Measurements from ENCODE around the gene IRF4.

IRF4 gene

GRCh38 chr6:358432-358831 is 33.1 kb upstream of the IRF4 start:
- no peaks in the 10 kb centered on the region for H3K36me3 ChIP-seq (ENCODE audit: control insufficient read depth in 4 of 4, insufficient read depth in 4 of 4, low read length in 3 of 4)
- H3K27me3 ChIP-seq (replicated peaks in 2 of 5; ENCODE audit: control insufficient read depth in 4 of 5, insufficient read depth in 5 of 5, low read length in 4 of 5): no peaks in the 10 kb centered on the region
- ChIA-PET POLR2A (no interaction called here), CTCF (interaction anchor here (0.6 to 1.1 kb wide), 2 partner anchors 11 to 171 kb away, joined by 3 read pairs; no protein-coding TSS in a partner anchor)
- no peak for DNase-seq
- 93% methylated on average over 4 of the region's 4 CpGs for WGBS (ENCODE audit: insufficient coverage)
- H3K4me1 ChIP-seq (ENCODE audit: control extremely low read depth in 1 of 4, control insufficient read depth in 4 of 4, insufficient read depth in 4 of 4, low read length in 3 of 4): peaks cover 0 to 10% (median 0%) of the 10 kb centered on the region in 4 experiments
- no peak overlapping the region for H3K27ac ChIP-seq (ENCODE audit: insufficient read depth in 1 of 2, low read depth in 1 of 2, low read length in 2 of 2, poor library complexity in 1 of 2, severe bottlenecking in 2 of 2)
- peaks cover 0 to 5% (median 0%) of the 10 kb centered on the region in 5 experiments for H3K9me3 ChIP-seq (ENCODE audit: control extremely low read depth in 1 of 5, control insufficient read depth in 4 of 5, insufficient read depth in 2 of 5, low read depth in 1 of 5, low read length in 4 of 5)
- no peak overlapping the region for H3K4me3 ChIP-seq (ENCODE audit: control insufficient read depth in 1 of 7, extremely low read depth in 1 of 7, insufficient read depth in 4 of 7, low read depth in 2 of 7, low read length in 6 of 7)

GRCh38 chr6:358847-359246 is 32.7 kb upstream of the IRF4 start:
- 94% methylated on average over 8 of the region's 8 CpGs for WGBS (ENCODE audit: insufficient coverage)
- POLR2A ChIA-PET: no interaction called here
- peaks cover 0 to 7% (median 3%) of the 10 kb centered on the region in 5 experiments for H3K9me3 ChIP-seq (ENCODE audit: control extremely low read depth in 1 of 5, control insufficient read depth in 4 of 5, insufficient read depth in 2 of 5, low read depth in 1 of 5, low read length in 4 of 5)
- H3K4me3 ChIP-seq (ENCODE audit: control insufficient read depth in 1 of 7, extremely low read depth in 1 of 7, insufficient read depth in 4 of 7, low read depth in 2 of 7, low read length in 6 of 7): no peak overlapping the region
- no peak overlapping the region for H3K27ac ChIP-seq (ENCODE audit: insufficient read depth in 1 of 2, low read depth in 1 of 2, low read length in 2 of 2, poor library complexity in 1 of 2, severe bottlenecking in 2 of 2)
- H3K4me1 ChIP-seq (ENCODE audit: control extremely low read depth in 1 of 4, control insufficient read depth in 4 of 4, insufficient read depth in 4 of 4, low read length in 3 of 4): peaks cover 0 to 10% (median 0%) of the 10 kb centered on the region in 4 experiments
- no peak for DNase-seq
- H3K27me3 ChIP-seq (replicated peaks in 2 of 5; ENCODE audit: control insufficient read depth in 4 of 5, insufficient read depth in 5 of 5, low read length in 4 of 5): no peaks in the 10 kb centered on the region
- CTCF ChIA-PET: interaction anchor here (1.1 kb wide), 1 partner anchor 10 kb away, joined by 3 read pairs; no protein-coding TSS in a partner anchor
- no peaks in the 10 kb centered on the region for H3K36me3 ChIP-seq (ENCODE audit: control insufficient read depth in 4 of 4, insufficient read depth in 4 of 4, low read length in 3 of 4)

DNA sequence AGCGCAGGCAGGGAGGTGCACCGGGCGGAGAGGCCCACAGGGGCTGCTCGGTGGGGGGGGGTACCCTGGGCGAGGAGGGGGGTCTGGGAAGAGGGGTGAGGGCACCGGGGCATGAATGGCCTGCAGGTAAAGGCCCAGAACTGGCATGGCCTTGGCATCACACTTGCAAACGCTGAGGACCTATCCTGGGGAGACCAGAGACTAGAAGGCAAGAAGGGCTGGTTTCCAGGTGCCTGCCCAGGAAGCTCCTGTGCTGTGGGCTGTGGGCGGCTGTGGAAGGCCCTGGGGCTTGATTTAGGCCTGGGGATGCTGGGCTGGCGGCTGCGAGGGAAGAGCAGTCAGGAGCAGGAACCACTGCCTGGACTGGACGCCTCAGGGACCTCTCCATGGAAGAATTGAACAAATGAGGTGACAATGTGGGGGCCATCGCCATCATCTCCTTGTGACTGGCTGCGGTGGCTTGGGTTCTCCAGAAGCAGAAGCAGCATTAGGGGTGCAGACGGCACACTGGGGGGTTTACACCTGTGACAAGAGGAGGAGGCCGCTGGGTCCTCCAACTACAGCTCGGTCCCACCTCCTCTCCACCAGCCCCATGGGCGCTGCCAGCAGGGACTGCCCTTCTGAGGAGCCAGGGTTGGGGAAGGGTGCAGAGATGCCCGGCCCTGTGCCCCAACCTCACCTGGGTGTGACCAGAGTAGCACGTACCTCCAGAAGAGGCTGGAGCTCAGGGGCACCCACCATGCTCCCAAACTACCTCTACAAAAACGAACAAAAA is 32.1 kb upstream of the IRF4 start:
- WGBS (ENCODE audit: insufficient coverage): 85% methylated on average over 20 of the region's 20 CpGs
- peaks cover 0 to 11% (median 7%) of the 10 kb centered on the region in 5 experiments for H3K9me3 ChIP-seq (ENCODE audit: control extremely low read depth in 1 of 5, control insufficient read depth in 4 of 5, insufficient read depth in 2 of 5, low read depth in 1 of 5, low read length in 4 of 5)
- peaks cover 0 to 10% (median 0%) of the 10 kb centered on the region in 4 experiments for H3K4me1 ChIP-seq (ENCODE audit: control extremely low read depth in 1 of 4, control insufficient read depth in 4 of 4, insufficient read depth in 4 of 4, low read length in 3 of 4)
- no peak overlapping the region for H3K27ac ChIP-seq (ENCODE audit: insufficient read depth in 1 of 2, low read depth in 1 of 2, low read length in 2 of 2, poor library complexity in 1 of 2, severe bottlenecking in 2 of 2)
- DNase-seq: no peak
- H3K4me3 ChIP-seq (ENCODE audit: control insufficient read depth in 1 of 7, extremely low read depth in 1 of 7, insufficient read depth in 4 of 7, low read depth in 2 of 7, low read length in 6 of 7): no peak overlapping the region
- peaks cover 0 to 2% (median 0%) of the 10 kb centered on the region in 5 experiments for H3K27me3 ChIP-seq (replicated peaks in 2 of 5; ENCODE audit: control insufficient read depth in 4 of 5, insufficient read depth in 5 of 5, low read length in 4 of 5)
- ChIA-PET CTCF (interaction anchor here (0.7 kb wide), 1 partner anchor 9 kb away, joined by 3 read pairs; no protein-coding TSS in a partner anchor), POLR2A (no interaction called here)
- H3K36me3 ChIP-seq (ENCODE audit: control insufficient read depth in 4 of 4, insufficient read depth in 4 of 4, low read length in 3 of 4): no peaks in the 10 kb centered on the region

DNA sequence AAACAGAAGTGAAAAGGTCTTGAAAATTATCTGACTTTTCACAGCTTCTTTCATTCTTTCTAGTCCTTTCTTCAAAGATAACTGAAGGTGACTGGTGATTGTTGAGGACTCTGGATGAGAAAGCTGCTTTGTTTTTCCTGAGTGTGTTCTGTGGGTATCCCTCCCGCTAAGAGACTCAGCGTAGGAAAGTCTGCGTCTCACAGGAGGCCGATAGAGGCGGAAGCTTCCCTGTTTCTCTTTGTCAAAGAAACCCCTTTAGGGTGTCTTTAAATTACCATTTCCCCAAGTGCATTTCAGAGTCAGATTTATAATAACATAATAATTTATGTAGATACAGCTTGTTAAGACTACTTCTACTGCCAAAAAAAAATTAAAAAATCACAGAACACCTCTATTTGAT is 31.2 kb upstream of the IRF4 start:
- Histone ChIP-seq H3K4me3 (ENCODE audit: control insufficient read depth in 1 of 7, extremely low read depth in 1 of 7, insufficient read depth in 4 of 7, low read depth in 2 of 7, low read length in 6 of 7) (no peak overlapping the region), H3K4me1 (ENCODE audit: control extremely low read depth in 1 of 4, control insufficient read depth in 4 of 4, insufficient read depth in 4 of 4, low read length in 3 of 4) (peaks cover 0 to 8% (median 0%) of the 10 kb centered on the region in 4 experiments), H3K27me3 (replicated peaks in 2 of 5; ENCODE audit: control insufficient read depth in 4 of 5, insufficient read depth in 5 of 5, low read length in 4 of 5) (peaks cover 0 to 2% (median 0%) of the 10 kb centered on the region in 5 experiments), H3K36me3 (ENCODE audit: control insufficient read depth in 4 of 4, insufficient read depth in 4 of 4, low read length in 3 of 4) (no peaks in the 10 kb centered on the region), H3K9me3 (ENCODE audit: control extremely low read depth in 1 of 5, control insufficient read depth in 4 of 5, insufficient read depth in 2 of 5, low read depth in 1 of 5, low read length in 4 of 5) (peaks cover 0 to 11% (median 7%) of the 10 kb centered on the region in 5 experiments), H3K27ac (ENCODE audit: insufficient read depth in 1 of 2, low read depth in 1 of 2, low read length in 2 of 2, poor library complexity in 1 of 2, severe bottlenecking in 2 of 2) (no peak overlapping the region)
- WGBS (ENCODE audit: insufficient coverage): 100% methylated on average over 3 of the region's 5 CpGs
- no peak for DNase-seq
- ChIA-PET POLR2A (no interaction called here), CTCF (interaction anchor here (0.7 to 1.0 kb wide), 3 partner anchors 10 to 16 kb away, joined by 3 to 4 read pairs (median 3); no protein-coding TSS in a partner anchor)

DNA sequence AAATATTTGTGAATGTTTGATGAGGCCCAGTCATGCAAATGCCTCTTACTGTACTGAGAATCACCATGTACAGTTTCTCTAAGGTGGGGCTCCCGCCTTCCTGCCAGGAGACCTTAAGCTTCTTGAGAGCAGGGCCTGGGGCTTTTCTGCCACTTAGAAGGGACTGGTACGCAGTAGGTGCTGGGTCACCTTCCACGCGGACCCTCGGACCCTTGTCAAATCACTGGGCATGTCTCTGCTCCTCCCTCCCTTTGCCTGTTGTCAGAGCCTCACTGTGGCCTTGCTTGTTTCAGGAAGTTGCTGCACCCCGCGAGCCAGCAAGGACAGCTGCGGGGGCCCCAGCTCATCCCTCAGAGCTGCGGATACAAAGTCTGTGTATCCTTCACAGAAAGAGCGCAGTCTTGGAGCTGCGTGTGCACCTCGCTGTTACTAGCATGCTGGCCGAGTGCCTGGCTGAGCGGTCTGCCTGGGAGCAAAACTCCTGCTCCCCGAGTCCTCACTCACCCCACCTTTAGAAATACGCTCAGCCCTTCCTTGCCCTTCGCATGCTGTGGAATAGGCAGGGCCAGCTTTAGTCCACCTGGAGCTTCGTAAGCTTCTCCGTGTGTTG is 30.7 kb upstream of the IRF4 start:
- Histone ChIP-seq H3K27ac (ENCODE audit: insufficient read depth in 1 of 2, low read depth in 1 of 2, low read length in 2 of 2, poor library complexity in 1 of 2, severe bottlenecking in 2 of 2) (no peak overlapping the region), H3K36me3 (ENCODE audit: control insufficient read depth in 4 of 4, insufficient read depth in 4 of 4, low read length in 3 of 4) (no peaks in the 10 kb centered on the region), H3K27me3 (replicated peaks in 2 of 5; ENCODE audit: control insufficient read depth in 4 of 5, insufficient read depth in 5 of 5, low read length in 4 of 5) (peaks cover 0 to 5% (median 0%) of the 10 kb centered on the region in 5 experiments), H3K4me3 (ENCODE audit: control insufficient read depth in 1 of 7, extremely low read depth in 1 of 7, insufficient read depth in 4 of 7, low read depth in 2 of 7, low read length in 6 of 7) (no peak overlapping the region), H3K4me1 (ENCODE audit: control extremely low read depth in 1 of 4, control insufficient read depth in 4 of 4, insufficient read depth in 4 of 4, low read length in 3 of 4) (peaks cover 0 to 3% (median 0%) of the 10 kb centered on the region in 4 experiments), H3K9me3 (ENCODE audit: control extremely low read depth in 1 of 5, control insufficient read depth in 4 of 5, insufficient read depth in 2 of 5, low read depth in 1 of 5, low read length in 4 of 5) (peaks cover 0 to 11% (median 7%) of the 10 kb centered on the region in 5 experiments)
- ChIA-PET POLR2A (no interaction called here), CTCF (interaction anchor here (0.8 to 1.2 kb wide), 3 partner anchors 11 to 20 kb away, joined by 3 to 4 read pairs (median 4); no protein-coding TSS in a partner anchor)
- DNase-seq: no peak
- WGBS (ENCODE audit: insufficient coverage): 86% methylated on average over 19 of the region's 19 CpGs

DNA sequence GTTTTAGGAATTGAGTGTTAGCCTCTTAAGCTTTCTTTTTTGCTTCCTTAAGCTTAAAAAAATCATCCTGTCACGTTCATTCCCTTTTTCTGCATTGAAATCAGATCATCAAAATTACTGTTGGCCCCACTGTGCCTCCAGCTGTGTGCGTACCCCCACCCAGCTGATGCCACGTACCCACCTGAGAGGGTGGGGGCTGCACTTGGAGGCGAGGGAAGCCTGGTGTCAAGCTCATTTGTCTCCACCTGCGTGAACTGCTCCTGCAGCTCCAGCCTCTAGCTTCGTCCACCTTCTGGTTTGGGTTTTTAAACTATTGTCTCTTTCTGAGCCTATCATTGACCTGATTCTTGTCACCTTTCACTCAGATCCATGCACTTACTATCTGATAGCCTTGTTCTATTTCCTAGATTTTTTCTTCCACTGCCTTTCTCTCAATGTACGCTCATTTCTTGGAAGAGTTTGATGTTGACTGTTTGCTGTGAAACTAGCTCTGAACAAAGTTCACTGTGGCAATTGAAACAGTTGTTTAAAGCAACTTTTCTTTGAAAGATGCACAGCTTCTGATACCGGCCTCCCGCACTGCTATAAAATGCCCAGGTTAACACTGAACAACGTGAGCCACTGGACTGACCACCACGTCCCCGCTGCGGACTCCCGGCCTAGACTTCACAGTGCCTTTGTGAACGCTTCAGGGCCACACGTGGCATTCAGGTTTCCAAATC is 30.0 kb upstream of the IRF4 start:
- H3K27ac ChIP-seq (ENCODE audit: insufficient read depth in 1 of 2, low read depth in 1 of 2, low read length in 2 of 2, poor library complexity in 1 of 2, severe bottlenecking in 2 of 2): no peak overlapping the region
- peaks cover 0 to 11% (median 7%) of the 10 kb centered on the region in 5 experiments for H3K9me3 ChIP-seq (ENCODE audit: control extremely low read depth in 1 of 5, control insufficient read depth in 4 of 5, insufficient read depth in 2 of 5, low read depth in 1 of 5, low read length in 4 of 5)
- H3K27me3 ChIP-seq (replicated peaks in 2 of 5; ENCODE audit: control insufficient read depth in 4 of 5, insufficient read depth in 5 of 5, low read length in 4 of 5): peaks cover 0 to 11% (median 0%) of the 10 kb centered on the region in 5 experiments
- no peaks in the 10 kb centered on the region for H3K36me3 ChIP-seq (ENCODE audit: control insufficient read depth in 4 of 4, insufficient read depth in 4 of 4, low read length in 3 of 4)
- ChIA-PET POLR2A (no interaction called here), CTCF (interaction anchor here (1.2 to 1.4 kb wide), 2 partner anchors 9 to 21 kb away, joined by 3 to 4 read pairs; no protein-coding TSS in a partner anchor)
- WGBS (ENCODE audit: insufficient coverage): 88% methylated on average over 15 of the region's 16 CpGs
- no peak for DNase-seq
- H3K4me3 ChIP-seq (ENCODE audit: control insufficient read depth in 1 of 7, extremely low read depth in 1 of 7, insufficient read depth in 4 of 7, low read depth in 2 of 7, low read length in 6 of 7): no peak overlapping the region
- peaks cover 0 to 3% (median 0%) of the 10 kb centered on the region in 4 experiments for H3K4me1 ChIP-seq (ENCODE audit: control extremely low read depth in 1 of 4, control insufficient read depth in 4 of 4, insufficient read depth in 4 of 4, low read length in 3 of 4)

Data from common myeloid progenitor, CD34-positive (primary cell).